Neural cell (in vitro differentiated cells): ENCODE results near the gene PALM3. TPM values are rescaled to one million over a fixed set of nuclear protein-coding genes. Genes with fewer than 3 reads are reported as not detected.

Experiments used
- H2AFZ ChIP-seq: fragments of 200-600, 300-800 bp; sonication (generic), shearing (Covaris generic); 2 replicates; pipeline ENCODE4 v1.6.0; 2014; ENCODE audit warnings: low read depth, mild to moderate bottlenecking, antibody characterized with exemption, low read length, moderate library complexity
- H3F3A ChIP-seq: fragments of 200-600 bp; shearing (Covaris generic); 2 replicates; pipeline ENCODE4 v1.6.1; 2016; ENCODE audit warnings: mild to moderate bottlenecking, moderate library complexity, mixed read lengths, antibody characterized with exemption, low read length; ENCODE audit not compliant: insufficient read depth, poor library complexity, severe bottlenecking
- H3K27ac ChIP-seq: fragments of 200-600, 300-800 bp; sonication (generic), shearing (Covaris generic); 2 replicates; pipeline ENCODE4 v1.5.1; 2014; ENCODE audit warnings: mild to moderate bottlenecking, low read length, moderate library complexity
- H3K27me3 ChIP-seq: fragments of 300-800, 200-600 bp; sonication (generic), shearing (Covaris generic); 2 replicates; pipeline ENCODE4 v1.6.0; 2014; ENCODE audit warnings: mild to moderate bottlenecking, low read depth, low read length, moderate library complexity; ENCODE audit not compliant: insufficient read depth
- H3K36me3 ChIP-seq: fragments of 300-800, 200-600 bp; sonication (generic), shearing (Covaris generic); 2 replicates; pipeline ENCODE4 v1.5.1; 2014; ENCODE audit warnings: mild to moderate bottlenecking, antibody characterized with exemption, low read length, moderate library complexity; ENCODE audit not compliant: insufficient read depth
- H3K4me2 ChIP-seq: fragments of 300-800, 200-600 bp; sonication (generic), shearing (Covaris generic); 2 replicates; pipeline ENCODE4 v1.6.0; 2014; ENCODE audit warnings: mild to moderate bottlenecking, low read length
- H3K4me3 ChIP-seq: fragments of 300-800, 200-600 bp; sonication (generic), shearing (Covaris generic); 2 replicates; pipeline ENCODE4 v1.5.1; 2014; ENCODE audit warnings: mild to moderate bottlenecking, low read length, moderate library complexity
- H3K79me2 ChIP-seq: fragments of 200-600 bp; shearing (Covaris generic); replicated peaks from 2 replicates; pipeline ENCODE4 v1.6.0; 2014; ENCODE audit warnings: mild to moderate bottlenecking, low read length, moderate library complexity; ENCODE audit not compliant: insufficient read depth
- H3K9ac ChIP-seq: fragments of 300-800, 200-600 bp; sonication (generic), shearing (Covaris generic); 2 replicates; pipeline ENCODE4 v1.6.1; 2016; ENCODE audit warnings: mild to moderate bottlenecking, low read length, mixed read lengths
- H3K9me2 ChIP-seq: fragments of 200-600 bp; shearing (Covaris generic); 2 replicates; pipeline ENCODE4 v1.6.1; 2016; ENCODE audit warnings: mild to moderate bottlenecking, low read length, mixed read lengths; ENCODE audit not compliant: insufficient read depth
- H3K9me3 ChIP-seq: fragments of 200-600, 300-800 bp; sonication (generic), shearing (Covaris generic); 2 replicates; pipeline ENCODE4 v1.6.1; 2016; ENCODE audit warnings: mild to moderate bottlenecking, mixed run types, low read length, moderate library complexity, mixed read lengths
- H4K20me1 ChIP-seq: fragments of 200-600 bp; shearing (Covaris generic); 2 replicates; pipeline ENCODE4 v1.6.1; 2016; ENCODE audit warnings: mild to moderate bottlenecking, mixed run types; ENCODE audit not compliant: insufficient read depth
- EP300 ChIP-seq: fragments of 450-650 bp; conservative IDR thresholded peaks from 2 replicates; pipeline ENCODE4 v1.6.1; 2014; ENCODE audit warnings: antibody characterized with exemption, mild to moderate bottlenecking, moderate library complexity; ENCODE audit not compliant: poor library complexity, severe bottlenecking
- EZH2 ChIP-seq: fragments of 200-600, 300-800 bp; shearing (Covaris generic), sonication (generic); IDR thresholded peaks from 2 replicates; pipeline ENCODE4 v1.6.1; 2014; ENCODE audit warnings: antibody characterized with exemption, low read length, borderline replicate concordance, mild to moderate bottlenecking; ENCODE audit not compliant: insufficient read depth, poor library complexity, severe bottlenecking
- MXI1 ChIP-seq: fragments of 450-650 bp; conservative IDR thresholded peaks from 2 replicates; pipeline ENCODE4 v1.6.1; 2014; ENCODE audit warnings: antibody characterized with exemption, mild to moderate bottlenecking; ENCODE audit not compliant: poor library complexity, severe bottlenecking
- POLR2AphosphoS5 ChIP-seq: IDR thresholded peaks from 2 replicates; pipeline ENCODE4 v1.6.1; 2012
- RAD21 ChIP-seq: fragments of 450-650 bp; conservative IDR thresholded peaks from 2 replicates; pipeline ENCODE4 v1.6.1; 2014; ENCODE audit warnings: antibody characterized with exemption, mild to moderate bottlenecking, moderate library complexity
- SMC3 ChIP-seq: fragments of 450-650 bp; conservative IDR thresholded peaks from 2 replicates; pipeline ENCODE4 v1.6.1; 2014; ENCODE audit warnings: antibody characterized with exemption, mild to moderate bottlenecking, moderate library complexity; ENCODE audit not compliant: poor library complexity
- TAF1 ChIP-seq: IDR thresholded peaks from 2 replicates; pipeline ENCODE4 v1.6.1; 2012; ENCODE audit warnings: low read depth
- polyA plus RNA-seq: library from polyadenylated mRNA; depleted of rRNA; stranded (reverse); fragments of >200 nt; gene quantifications from 2 replicates; pipeline ENCODE4 v1.2.3, GENCODE V29; 2014
- TF ChIP-seq, protein P1 (sequence below): IDR thresholded peaks from 2 replicates; pipeline ENCODE4 v1.6.1; 2012; ENCODE audit warnings: borderline replicate concordance
- TF ChIP-seq, protein P2 (sequence below): fragments of 450-650 bp; IDR thresholded peaks from 2 replicates; pipeline ENCODE4 v1.5.1; 2014; ENCODE audit warnings: antibody characterized with exemption, mild to moderate bottlenecking, moderate library complexity; ENCODE audit not compliant: poor library complexity, severe bottlenecking

Gene PALM3
- polyA plus RNA-seq, 1 donor from 2014 or later: 0.33 TPM

DNA sequence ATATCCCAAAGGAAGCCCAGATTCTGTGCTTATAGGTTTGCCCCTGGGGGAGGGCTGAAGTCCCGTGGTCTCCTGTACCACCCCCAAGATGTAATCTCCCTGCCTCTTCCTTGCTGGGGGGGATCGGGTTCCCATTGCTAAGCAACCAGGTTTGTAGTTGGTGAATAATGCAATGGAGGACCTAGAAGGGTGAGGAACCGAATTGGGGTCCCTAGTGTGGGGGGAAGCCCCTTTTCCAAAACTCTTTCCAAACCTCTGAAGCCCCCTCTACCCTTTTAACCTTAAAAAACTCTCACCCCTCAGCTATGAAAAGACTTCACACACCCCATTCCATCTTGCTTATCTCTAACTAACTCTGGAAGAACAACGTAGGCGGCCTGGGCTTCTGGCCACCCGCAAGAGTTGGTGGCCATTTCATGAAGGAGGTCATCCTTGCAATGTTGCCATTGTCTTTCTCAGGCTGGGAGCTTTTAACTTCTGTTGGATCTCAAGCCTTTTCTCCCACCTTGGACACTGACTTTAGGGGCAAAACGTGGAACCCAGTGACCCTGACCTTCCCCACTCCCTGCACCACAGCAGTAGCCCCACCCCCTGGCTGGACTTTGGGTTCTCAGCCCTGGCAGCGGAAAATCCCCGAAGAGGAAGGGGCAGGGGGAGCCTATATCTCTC, 661 bp downstream of the PALM3 start:
- H3F3A ChIP-seq: no peaks in the 10 kb centered on the region
- no peaks in the 10 kb centered on the region for H3K36me3 ChIP-seq
- no peak overlapping the region for H2AFZ ChIP-seq
- no peak overlapping the region for H3K9ac ChIP-seq
- no peak overlapping the region for H3K4me3 ChIP-seq
- H4K20me1 ChIP-seq: no peaks in the 10 kb centered on the region
- peaks cover 18% of the 10 kb centered on the region for H3K27me3 ChIP-seq
- H3K4me2 ChIP-seq: no peak overlapping the region
- H3K27ac ChIP-seq: no peak overlapping the region
- no peak for TF ChIP-seq EP300
- no peak for TF ChIP-seq EZH2
- TF ChIP-seq SMC3: no peak
- TF ChIP-seq, protein P1, sequence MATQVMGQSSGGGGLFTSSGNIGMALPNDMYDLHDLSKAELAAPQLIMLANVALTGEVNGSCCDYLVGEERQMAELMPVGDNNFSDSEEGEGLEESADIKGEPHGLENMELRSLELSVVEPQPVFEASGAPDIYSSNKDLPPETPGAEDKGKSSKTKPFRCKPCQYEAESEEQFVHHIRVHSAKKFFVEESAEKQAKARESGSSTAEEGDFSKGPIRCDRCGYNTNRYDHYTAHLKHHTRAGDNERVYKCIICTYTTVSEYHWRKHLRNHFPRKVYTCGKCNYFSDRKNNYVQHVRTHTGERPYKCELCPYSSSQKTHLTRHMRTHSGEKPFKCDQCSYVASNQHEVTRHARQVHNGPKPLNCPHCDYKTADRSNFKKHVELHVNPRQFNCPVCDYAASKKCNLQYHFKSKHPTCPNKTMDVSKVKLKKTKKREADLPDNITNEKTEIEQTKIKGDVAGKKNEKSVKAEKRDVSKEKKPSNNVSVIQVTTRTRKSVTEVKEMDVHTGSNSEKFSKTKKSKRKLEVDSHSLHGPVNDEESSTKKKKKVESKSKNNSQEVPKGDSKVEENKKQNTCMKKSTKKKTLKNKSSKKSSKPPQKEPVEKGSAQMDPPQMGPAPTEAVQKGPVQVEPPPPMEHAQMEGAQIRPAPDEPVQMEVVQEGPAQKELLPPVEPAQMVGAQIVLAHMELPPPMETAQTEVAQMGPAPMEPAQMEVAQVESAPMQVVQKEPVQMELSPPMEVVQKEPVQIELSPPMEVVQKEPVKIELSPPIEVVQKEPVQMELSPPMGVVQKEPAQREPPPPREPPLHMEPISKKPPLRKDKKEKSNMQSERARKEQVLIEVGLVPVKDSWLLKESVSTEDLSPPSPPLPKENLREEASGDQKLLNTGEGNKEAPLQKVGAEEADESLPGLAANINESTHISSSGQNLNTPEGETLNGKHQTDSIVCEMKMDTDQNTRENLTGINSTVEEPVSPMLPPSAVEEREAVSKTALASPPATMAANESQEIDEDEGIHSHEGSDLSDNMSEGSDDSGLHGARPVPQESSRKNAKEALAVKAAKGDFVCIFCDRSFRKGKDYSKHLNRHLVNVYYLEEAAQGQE: no peak
- no peak for TF ChIP-seq POLR2AphosphoS5
- no peak for TF ChIP-seq TAF1
- TF ChIP-seq RAD21: no peak
- TF ChIP-seq MXI1: no peak
- TF ChIP-seq, protein P2, sequence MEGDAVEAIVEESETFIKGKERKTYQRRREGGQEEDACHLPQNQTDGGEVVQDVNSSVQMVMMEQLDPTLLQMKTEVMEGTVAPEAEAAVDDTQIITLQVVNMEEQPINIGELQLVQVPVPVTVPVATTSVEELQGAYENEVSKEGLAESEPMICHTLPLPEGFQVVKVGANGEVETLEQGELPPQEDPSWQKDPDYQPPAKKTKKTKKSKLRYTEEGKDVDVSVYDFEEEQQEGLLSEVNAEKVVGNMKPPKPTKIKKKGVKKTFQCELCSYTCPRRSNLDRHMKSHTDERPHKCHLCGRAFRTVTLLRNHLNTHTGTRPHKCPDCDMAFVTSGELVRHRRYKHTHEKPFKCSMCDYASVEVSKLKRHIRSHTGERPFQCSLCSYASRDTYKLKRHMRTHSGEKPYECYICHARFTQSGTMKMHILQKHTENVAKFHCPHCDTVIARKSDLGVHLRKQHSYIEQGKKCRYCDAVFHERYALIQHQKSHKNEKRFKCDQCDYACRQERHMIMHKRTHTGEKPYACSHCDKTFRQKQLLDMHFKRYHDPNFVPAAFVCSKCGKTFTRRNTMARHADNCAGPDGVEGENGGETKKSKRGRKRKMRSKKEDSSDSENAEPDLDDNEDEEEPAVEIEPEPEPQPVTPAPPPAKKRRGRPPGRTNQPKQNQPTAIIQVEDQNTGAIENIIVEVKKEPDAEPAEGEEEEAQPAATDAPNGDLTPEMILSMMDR: no peak
- no peaks in the 10 kb centered on the region for H3K79me2 ChIP-seq
- no peaks in the 10 kb centered on the region for H3K9me2 ChIP-seq
- H3K9me3 ChIP-seq: no peaks in the 10 kb centered on the region

DNA sequence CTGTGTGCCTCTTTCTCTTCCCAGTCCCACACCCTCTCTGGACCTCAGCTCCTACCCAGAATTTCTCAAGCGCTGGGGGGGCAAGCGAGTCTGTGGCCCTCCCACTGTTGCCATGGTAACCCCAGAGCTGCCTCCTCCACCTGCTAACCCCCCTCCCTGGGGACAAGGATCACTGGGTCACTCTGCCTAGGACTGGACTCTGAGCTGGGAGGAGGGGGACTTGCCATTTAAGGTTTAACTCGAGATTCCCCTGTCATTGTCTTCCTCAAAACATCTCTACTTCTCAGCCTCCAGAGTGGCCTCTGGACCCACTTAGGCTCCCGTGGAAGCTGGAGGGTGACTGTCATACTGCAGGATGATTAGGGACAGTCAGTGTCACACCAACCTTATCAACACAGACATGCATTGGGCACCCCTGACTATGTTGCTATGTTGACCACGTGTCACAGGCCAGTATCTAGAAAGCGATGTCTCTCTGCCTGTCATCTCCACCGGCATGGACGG, 2.2 kb downstream of the PALM3 start:
- Histone ChIP-seq H3K27me3 (peaks cover 18% of the 10 kb centered on the region), H4K20me1 (no peaks in the 10 kb centered on the region), H2AFZ (no peak overlapping the region), H3K27ac (no peak overlapping the region), H3K4me2 (no peak overlapping the region), H3K4me3 (no peak overlapping the region), H3K9me2 (no peaks in the 10 kb centered on the region), H3K9ac (no peak overlapping the region), H3K9me3 (no peaks in the 10 kb centered on the region), H3F3A (no peaks in the 10 kb centered on the region), H3K79me2 (no peaks in the 10 kb centered on the region), H3K36me3 (no peaks in the 10 kb centered on the region)
- TF ChIP-seq SMC3: no peak
- no peak for TF ChIP-seq TAF1
- TF ChIP-seq, protein P1: no peak
- TF ChIP-seq EZH2: no peak
- TF ChIP-seq POLR2AphosphoS5: no peak
- no peak for TF ChIP-seq EP300
- TF ChIP-seq RAD21: no peak
- TF ChIP-seq, protein P2: no peak
- TF ChIP-seq MXI1: no peak
